H9 (cell line): ENCODE data around the gene TMSB10. TPM values are rescaled to one million over a fixed set of nuclear protein-coding genes. Genes with fewer than 3 reads are reported as not detected.

Experiments
- DNase-seq: peaks from one replicate; pipeline ENCODE4 v3.0.0-alpha.2; 2017
- H2AFZ ChIP-seq: one replicate; pipeline ENCODE4 v1.6.1; 2013; ENCODE audit warnings: mild to moderate bottlenecking, low read length, control low read depth, moderate library complexity
- H2AK5ac ChIP-seq: 2 replicates; pipeline ENCODE4 v1.6.1; 2013; ENCODE audit warnings: low read length, control low read depth, mixed read lengths; ENCODE audit not compliant: insufficient read length
- H2BK120ac ChIP-seq: one replicate; pipeline ENCODE4 v1.6.1; 2013; ENCODE audit warnings: low read depth, mild to moderate bottlenecking, low read length, control low read depth, inconsistent platforms; ENCODE audit not compliant: poor library complexity, severe bottlenecking
- H2BK12ac ChIP-seq: 2 replicates; pipeline ENCODE4 v1.6.1; 2013; ENCODE audit warnings: low read length, control low read depth, mixed read lengths, low read depth; ENCODE audit not compliant: insufficient read length
- H2BK15ac ChIP-seq: 2 replicates; pipeline ENCODE4 v1.6.1; 2013; ENCODE audit warnings: low read depth, low read length, control low read depth
- H2BK20ac ChIP-seq: one replicate; pipeline ENCODE4 v1.6.1; 2013; ENCODE audit warnings: low read depth, mild to moderate bottlenecking, low read length, control low read depth, inconsistent platforms; ENCODE audit not compliant: poor library complexity, severe bottlenecking
- H2BK5ac ChIP-seq: 2 replicates; pipeline ENCODE4 v1.6.1; 2013; ENCODE audit warnings: low read length, control low read depth, mixed read lengths; ENCODE audit not compliant: insufficient read length
- H3K14ac ChIP-seq: 2 replicates; pipeline ENCODE4 v1.6.1; 2013; ENCODE audit warnings: low read length, control low read depth; ENCODE audit not compliant: insufficient read depth
- H3K18ac ChIP-seq: 2 replicates; pipeline ENCODE4 v1.6.1; 2013; ENCODE audit warnings: low read depth, mild to moderate bottlenecking, mixed read lengths, low read length, control low read depth; ENCODE audit not compliant: insufficient read length
- H3K23ac ChIP-seq: 2 replicates; pipeline ENCODE4 v1.6.1; 2013; ENCODE audit warnings: low read length, control low read depth, mixed read lengths, low read depth; ENCODE audit not compliant: insufficient read length
- H3K23me2 ChIP-seq: 2 replicates; pipeline ENCODE4 v1.6.1; 2013; ENCODE audit warnings: low read depth, mild to moderate bottlenecking, mixed read lengths, low read length, control low read depth; ENCODE audit not compliant: insufficient read length, poor library complexity, severe bottlenecking
- H3K27ac ChIP-seq: 2 replicates; pipeline ENCODE4 v1.5.1; 2013; ENCODE audit warnings: low read length, control low read depth, mixed read lengths, low read depth; ENCODE audit not compliant: insufficient read length
- H3K27me3 ChIP-seq: 2 replicates; pipeline ENCODE4 v1.6.1; 2013; ENCODE audit warnings: low read length, control low read depth, inconsistent platforms; ENCODE audit not compliant: insufficient read depth
- H3K4ac ChIP-seq: 2 replicates; pipeline ENCODE4 v1.6.1; 2013; ENCODE audit warnings: low read depth, mild to moderate bottlenecking, control low read depth, inconsistent platforms, low read length, moderate library complexity
- H3K4me1 ChIP-seq: 2 replicates; pipeline ENCODE4 v1.6.1; 2013; ENCODE audit warnings: low read length, control low read depth, inconsistent platforms; ENCODE audit not compliant: insufficient read depth
- H3K4me2 ChIP-seq: 2 replicates; pipeline ENCODE4 v1.6.1; 2013; ENCODE audit warnings: low read length, control low read depth, mixed read lengths; ENCODE audit not compliant: insufficient read length, insufficient read depth
- H3K56ac ChIP-seq: 2 replicates; pipeline ENCODE4 v1.6.1; 2013; ENCODE audit warnings: low read depth, mild to moderate bottlenecking, mixed read lengths, low read length, control low read depth; ENCODE audit not compliant: insufficient read length
- H3K79me1 ChIP-seq: 2 replicates; pipeline ENCODE4 v1.6.1; 2013; ENCODE audit warnings: low read depth, mild to moderate bottlenecking, moderate library complexity, low read length, control low read depth, inconsistent platforms; ENCODE audit not compliant: insufficient read depth, poor library complexity, severe bottlenecking
- H3K79me2 ChIP-seq: 2 replicates; pipeline ENCODE4 v1.6.1; 2013; ENCODE audit warnings: low read length, control low read depth, inconsistent platforms; ENCODE audit not compliant: insufficient read depth
- H3K9ac ChIP-seq: 2 replicates; pipeline ENCODE4 v1.6.1; 2013; ENCODE audit warnings: low read length, control low read depth, mixed read lengths; ENCODE audit not compliant: insufficient read length; ENCODE audit errors: extremely low read depth
- H3K9me3 ChIP-seq: one replicate; pipeline ENCODE4 v1.6.1; 2013; ENCODE audit warnings: low read depth, low read length, inconsistent platforms; ENCODE audit not compliant: control insufficient read depth
- H3T11ph ChIP-seq: one replicate; pipeline ENCODE4 v1.6.1; 2013; ENCODE audit warnings: mild to moderate bottlenecking, low read length, control low read depth, inconsistent platforms
- H4K20me1 ChIP-seq: one replicate; pipeline ENCODE4 v1.6.1; 2013; ENCODE audit not compliant: control insufficient read depth, insufficient read length, insufficient read depth
- H4K5ac ChIP-seq: 2 replicates; pipeline ENCODE4 v1.6.1; 2013; ENCODE audit warnings: low read depth, mild to moderate bottlenecking, mixed read lengths, low read length, control low read depth; ENCODE audit not compliant: insufficient read length
- H4K8ac ChIP-seq: replicated peaks from 2 replicates; pipeline ENCODE4 v1.6.1; 2013; ENCODE audit warnings: low read length, control low read depth, mixed read lengths, low read depth; ENCODE audit not compliant: insufficient read length
- H4K91ac ChIP-seq: 2 replicates; pipeline ENCODE4 v1.6.1; 2013; ENCODE audit warnings: low read depth, mild to moderate bottlenecking, moderate library complexity, mixed read lengths, low read length, control low read depth; ENCODE audit not compliant: insufficient read length
- H3K27ac Mint-ChIP-seq, 3 experiments: 2 replicates in 2 of 3; 3 replicates in 1 of 3; pipeline ENCODE4 v1.8.0; 2020 to 2021; ENCODE audit warnings: mixed read lengths in 3 of 3, mild to moderate bottlenecking in 1 of 3, moderate library complexity in 1 of 3
- H3K27me3 Mint-ChIP-seq: 2 replicates; pipeline ENCODE4 v1.8.0; 2021; ENCODE audit warnings: low read depth, mild to moderate bottlenecking, moderate library complexity, mixed read lengths
- H3K36me3 Mint-ChIP-seq, 3 experiments: 2 replicates in 2 of 3; 3 replicates in 1 of 3; pipeline ENCODE4 v1.8.0; 2020 to 2021; ENCODE audit warnings: low read depth in 3 of 3, mixed read lengths in 3 of 3; ENCODE audit not compliant: insufficient read depth in 1 of 3
- H3K4me1 Mint-ChIP-seq, 2 experiments: 2 replicates each; pipeline ENCODE4 v1.8.0; 2020; ENCODE audit warnings: mixed read lengths in 2 of 2
- H3K4me3 Mint-ChIP-seq, 2 experiments: 2 replicates in 1 of 2; 3 replicates in 1 of 2; pipeline ENCODE4 v1.8.0; 2020 to 2021; ENCODE audit warnings: mild to moderate bottlenecking in 2 of 2, mixed read lengths in 2 of 2, moderate library complexity in 1 of 2
- H3K9me3 Mint-ChIP-seq, 2 experiments: 2 replicates in 1 of 2; 3 replicates in 1 of 2; pipeline ENCODE4 v1.8.0; 2020; ENCODE audit warnings: mild to moderate bottlenecking in 2 of 2, mixed read lengths in 2 of 2, moderate library complexity in 1 of 2
- WGBS: extraction: QIAGEN DNeasy Blood & Tissue Kit; methylation state at CpG from one replicate; pipeline ENCODE4 v1.1.7; 2013; ENCODE audit warnings: missing lambda C conversion rate, low lambda C conversion rate, mixed read lengths; ENCODE audit not compliant: insufficient read length; ENCODE audit errors: extremely low coverage; 5-methylcytosine and 5-hydroxymethylcytosine counted together
- total RNA-seq: library from RNA; stranded (reverse); gene quantifications from 2 replicates; pipeline ENCODE4 v1.2.1, GENCODE V29; 2021
- TF ChIP-seq, protein P1 (sequence below): fragments of 200-600 bp; sonication (generic); conservative IDR thresholded peaks from 3 replicates; pipeline ENCODE4 v1.8.0; 2021; ENCODE audit warnings: antibody characterized with exemption, mild to moderate bottlenecking

Gene TMSB10
- total RNA-seq, 1 experiment from 2014 or later = 755 TPM

GRCh38 chr2:84894131-84894586, 11.3 kb upstream of the TMSB10 start:
- Histone ChIP-seq H2AK5ac (no peak overlapping the region), H3T11ph (no peak overlapping the region), H3K18ac (no peak overlapping the region), H2AFZ (no peak overlapping the region), H3K79me1 (no peaks in the 10 kb centered on the region), H3K23ac (no peak overlapping the region), H2BK12ac (no peak overlapping the region), H3K4me2 (peak overlapping the region; percentile 33), H2BK20ac (no peak overlapping the region), H3K4me1 (peaks cover 3% of the 10 kb centered on the region; the same call in 1 of the 2 replicates), H4K91ac (no peak overlapping the region), H3K23me2 (no peaks in the 10 kb centered on the region), H3K27ac (no peak overlapping the region), H2BK120ac (no peak overlapping the region), H4K5ac (no peak overlapping the region), H3K9me3 (no peaks in the 10 kb centered on the region), H3K56ac (no peak overlapping the region), H3K4ac (no peak overlapping the region), H3K14ac (no peak overlapping the region), H3K79me2 (no peaks in the 10 kb centered on the region), H4K8ac (no peak overlapping the region), H4K20me1 (peaks cover 3% of the 10 kb centered on the region), H2BK5ac (no peak overlapping the region), H2BK15ac (no peak overlapping the region), H3K27me3 (no peaks in the 10 kb centered on the region; the same call in 1 of the 2 replicates), H3K9ac (no peak overlapping the region)
- Mint-ChIP-seq H3K27me3 (peaks cover 5% of the 10 kb centered on the region; the same call in 1 of the 2 replicates), H3K36me3 (no peaks in the 10 kb centered on the region; a peak in 1 of 7 replicates), H3K27ac (peak overlapping the region in 1 of 3 experiments; percentile 36; a peak in 1 of 7 replicates), H3K9me3 (no peaks in the 10 kb centered on the region; a peak in 1 of 5 replicates), H3K4me1 (peaks cover 14% of the 10 kb centered on the region in 2 experiments), H3K4me3 (no peak overlapping the region)
- peak; percentile 73 for DNase-seq
- TF ChIP-seq, protein P1, sequence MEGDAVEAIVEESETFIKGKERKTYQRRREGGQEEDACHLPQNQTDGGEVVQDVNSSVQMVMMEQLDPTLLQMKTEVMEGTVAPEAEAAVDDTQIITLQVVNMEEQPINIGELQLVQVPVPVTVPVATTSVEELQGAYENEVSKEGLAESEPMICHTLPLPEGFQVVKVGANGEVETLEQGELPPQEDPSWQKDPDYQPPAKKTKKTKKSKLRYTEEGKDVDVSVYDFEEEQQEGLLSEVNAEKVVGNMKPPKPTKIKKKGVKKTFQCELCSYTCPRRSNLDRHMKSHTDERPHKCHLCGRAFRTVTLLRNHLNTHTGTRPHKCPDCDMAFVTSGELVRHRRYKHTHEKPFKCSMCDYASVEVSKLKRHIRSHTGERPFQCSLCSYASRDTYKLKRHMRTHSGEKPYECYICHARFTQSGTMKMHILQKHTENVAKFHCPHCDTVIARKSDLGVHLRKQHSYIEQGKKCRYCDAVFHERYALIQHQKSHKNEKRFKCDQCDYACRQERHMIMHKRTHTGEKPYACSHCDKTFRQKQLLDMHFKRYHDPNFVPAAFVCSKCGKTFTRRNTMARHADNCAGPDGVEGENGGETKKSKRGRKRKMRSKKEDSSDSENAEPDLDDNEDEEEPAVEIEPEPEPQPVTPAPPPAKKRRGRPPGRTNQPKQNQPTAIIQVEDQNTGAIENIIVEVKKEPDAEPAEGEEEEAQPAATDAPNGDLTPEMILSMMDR = no peak
- WGBS = no CpG with 5 or more reads among the region's 6 CpGs
